Measurements from ENCODE around the gene ITGA1.

DNA sequence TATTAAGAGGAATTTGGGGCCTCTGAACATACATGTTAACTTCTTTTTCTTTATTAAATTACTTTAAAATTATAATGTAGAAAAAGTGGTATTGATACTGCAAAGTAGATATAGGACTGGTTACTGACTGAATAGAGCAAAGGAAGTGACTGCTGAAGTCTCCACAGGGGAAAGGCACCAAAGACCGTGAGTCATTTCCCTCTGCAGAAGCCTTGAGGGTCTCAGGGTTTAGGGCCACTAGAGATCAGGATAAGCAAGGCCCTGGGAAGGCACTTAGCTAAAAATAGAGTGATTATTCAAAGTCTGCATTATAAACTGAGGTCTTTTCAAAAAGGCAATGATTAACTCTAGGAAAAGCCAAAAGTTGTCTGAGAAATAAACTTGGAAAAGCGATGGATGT is 44.7 kb upstream of the ITGA1 start:
- TF ChIP-seq POLR2A (IDR thresholded peaks at IDR 0.05): no peak
- TF ChIP-seq, protein P1, sequence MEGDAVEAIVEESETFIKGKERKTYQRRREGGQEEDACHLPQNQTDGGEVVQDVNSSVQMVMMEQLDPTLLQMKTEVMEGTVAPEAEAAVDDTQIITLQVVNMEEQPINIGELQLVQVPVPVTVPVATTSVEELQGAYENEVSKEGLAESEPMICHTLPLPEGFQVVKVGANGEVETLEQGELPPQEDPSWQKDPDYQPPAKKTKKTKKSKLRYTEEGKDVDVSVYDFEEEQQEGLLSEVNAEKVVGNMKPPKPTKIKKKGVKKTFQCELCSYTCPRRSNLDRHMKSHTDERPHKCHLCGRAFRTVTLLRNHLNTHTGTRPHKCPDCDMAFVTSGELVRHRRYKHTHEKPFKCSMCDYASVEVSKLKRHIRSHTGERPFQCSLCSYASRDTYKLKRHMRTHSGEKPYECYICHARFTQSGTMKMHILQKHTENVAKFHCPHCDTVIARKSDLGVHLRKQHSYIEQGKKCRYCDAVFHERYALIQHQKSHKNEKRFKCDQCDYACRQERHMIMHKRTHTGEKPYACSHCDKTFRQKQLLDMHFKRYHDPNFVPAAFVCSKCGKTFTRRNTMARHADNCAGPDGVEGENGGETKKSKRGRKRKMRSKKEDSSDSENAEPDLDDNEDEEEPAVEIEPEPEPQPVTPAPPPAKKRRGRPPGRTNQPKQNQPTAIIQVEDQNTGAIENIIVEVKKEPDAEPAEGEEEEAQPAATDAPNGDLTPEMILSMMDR (IDR thresholded peaks at IDR 0.05): no peak
